GM12864 (cell line): ENCODE data around the gene TSHZ1.

Source experiments
- DNase-seq: peaks from one replicate; pipeline ENCODE4 v3.0.0-alpha.2; 2011; ENCODE audit warnings: low read depth
- H3K4me3 ChIP-seq: 2 replicates; pipeline ENCODE4 v1.5.1; 2011; ENCODE audit warnings: mild to moderate bottlenecking, low read depth, low read length, control low read depth
- TF ChIP-seq, protein P1 (sequence below): IDR thresholded peaks from 2 replicates; pipeline ENCODE4 v1.5.1; 2011; ENCODE audit warnings: low read depth, mild to moderate bottlenecking, moderate library complexity, low read length, control low read depth, inconsistent platforms; ENCODE audit errors: missing control alignments

The TSHZ1 gene

DNA sequence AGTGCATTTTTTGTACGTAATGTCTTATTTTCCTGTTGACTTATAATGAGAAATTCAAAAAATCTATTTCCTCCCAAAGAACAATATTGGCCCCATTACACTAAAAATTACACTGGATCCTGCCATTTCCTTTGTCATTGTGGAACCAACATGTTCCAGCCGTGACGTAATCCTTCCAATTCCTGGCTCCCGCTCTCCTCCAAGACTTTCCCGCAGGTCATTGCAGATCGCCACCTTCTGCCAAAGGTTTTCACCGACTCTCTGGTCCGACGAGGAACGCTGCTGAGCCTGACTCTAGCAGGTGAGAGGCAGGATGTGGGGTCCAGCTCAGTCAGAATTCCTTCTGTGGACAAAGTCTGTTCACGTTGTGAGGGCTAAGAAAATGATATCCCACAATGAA is 39.7 kb upstream of the TSHZ1 start:
- DNase-seq, result no peak
- TF ChIP-seq, protein P1, sequence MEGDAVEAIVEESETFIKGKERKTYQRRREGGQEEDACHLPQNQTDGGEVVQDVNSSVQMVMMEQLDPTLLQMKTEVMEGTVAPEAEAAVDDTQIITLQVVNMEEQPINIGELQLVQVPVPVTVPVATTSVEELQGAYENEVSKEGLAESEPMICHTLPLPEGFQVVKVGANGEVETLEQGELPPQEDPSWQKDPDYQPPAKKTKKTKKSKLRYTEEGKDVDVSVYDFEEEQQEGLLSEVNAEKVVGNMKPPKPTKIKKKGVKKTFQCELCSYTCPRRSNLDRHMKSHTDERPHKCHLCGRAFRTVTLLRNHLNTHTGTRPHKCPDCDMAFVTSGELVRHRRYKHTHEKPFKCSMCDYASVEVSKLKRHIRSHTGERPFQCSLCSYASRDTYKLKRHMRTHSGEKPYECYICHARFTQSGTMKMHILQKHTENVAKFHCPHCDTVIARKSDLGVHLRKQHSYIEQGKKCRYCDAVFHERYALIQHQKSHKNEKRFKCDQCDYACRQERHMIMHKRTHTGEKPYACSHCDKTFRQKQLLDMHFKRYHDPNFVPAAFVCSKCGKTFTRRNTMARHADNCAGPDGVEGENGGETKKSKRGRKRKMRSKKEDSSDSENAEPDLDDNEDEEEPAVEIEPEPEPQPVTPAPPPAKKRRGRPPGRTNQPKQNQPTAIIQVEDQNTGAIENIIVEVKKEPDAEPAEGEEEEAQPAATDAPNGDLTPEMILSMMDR, result no peak
- no peak overlapping the region for H3K4me3 ChIP-seq

DNA sequence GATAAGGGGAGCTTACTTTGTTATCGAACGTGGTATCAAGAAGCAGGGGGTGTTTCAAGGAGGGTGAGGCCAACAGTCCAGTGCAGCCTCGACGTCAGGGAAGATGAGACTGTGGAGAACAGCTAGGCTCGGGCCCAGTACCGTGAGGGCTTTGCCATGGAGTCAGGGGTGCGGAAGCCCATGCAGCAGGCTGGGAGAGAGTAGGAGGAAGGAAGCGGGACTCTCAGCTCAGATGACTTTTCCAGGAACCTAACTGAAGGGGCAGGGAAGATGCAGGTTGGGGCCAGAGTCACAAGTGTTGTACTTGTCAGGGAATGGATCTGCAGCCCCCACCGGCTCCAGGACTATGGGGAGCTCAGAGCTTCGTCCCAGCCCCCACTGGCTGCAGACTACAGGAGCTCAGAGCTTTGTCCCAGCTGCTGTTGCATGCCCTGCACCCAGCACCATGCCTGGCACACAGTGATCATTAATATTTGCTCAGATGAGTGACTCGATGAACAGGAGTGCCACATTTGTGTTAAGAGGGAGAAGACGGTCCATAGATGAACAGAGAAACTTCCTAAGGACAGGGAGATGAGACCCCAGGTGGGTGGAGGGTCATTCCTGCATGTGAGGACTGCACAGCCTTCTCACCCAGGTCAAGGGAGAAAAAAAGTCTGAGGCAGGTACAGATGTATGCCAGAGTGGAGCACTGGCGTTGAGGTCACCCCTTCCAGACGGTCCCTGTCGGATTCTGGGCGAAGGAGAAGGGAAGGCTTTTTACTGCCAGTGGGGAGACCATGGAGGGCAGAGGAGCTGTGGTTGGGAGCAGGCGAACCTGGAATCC is 38.1 kb upstream of the TSHZ1 start:
- TF ChIP-seq, protein P1, result no peak
- DNase-seq, result no peak
- no peak overlapping the region for H3K4me3 ChIP-seq

GRCh38 chr18:75173125-75173432 is 37.5 kb upstream of the TSHZ1 start:
- peak; percentile 47 for DNase-seq
- no peak overlapping the region for H3K4me3 ChIP-seq
- TF ChIP-seq, protein P1, result peak; percentile 58

DNA sequence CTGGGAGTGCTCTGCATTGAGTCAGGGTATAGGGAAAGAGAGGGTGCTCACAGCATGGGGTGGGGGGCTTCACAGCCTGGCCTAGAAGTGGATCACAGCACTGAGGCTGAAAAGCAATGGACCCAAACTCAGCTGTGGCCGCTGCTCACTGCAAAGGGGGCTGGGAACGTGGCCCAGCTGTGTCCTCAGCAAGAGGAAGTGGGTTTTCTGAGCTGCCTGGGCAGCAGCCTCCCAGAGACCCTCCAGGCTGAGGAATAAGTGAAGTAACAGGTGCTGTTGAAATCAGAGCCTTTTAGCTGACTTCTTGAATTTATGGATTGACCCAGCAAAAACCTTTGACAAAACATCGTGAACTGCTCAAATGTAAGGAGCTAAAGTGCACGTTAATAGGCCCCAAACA is 36.9 kb upstream of the TSHZ1 start:
- TF ChIP-seq, protein P1, result no peak
- no peak overlapping the region for H3K4me3 ChIP-seq
- no peak for DNase-seq

- TF ChIP-seq, protein P1, result no peak
- no peak for DNase-seq
- no peak overlapping the region for H3K4me3 ChIP-seq
These were observed 33.7 kb upstream of the TSHZ1 start for GRCh38 chr18:75176849-75177248.

DNA sequence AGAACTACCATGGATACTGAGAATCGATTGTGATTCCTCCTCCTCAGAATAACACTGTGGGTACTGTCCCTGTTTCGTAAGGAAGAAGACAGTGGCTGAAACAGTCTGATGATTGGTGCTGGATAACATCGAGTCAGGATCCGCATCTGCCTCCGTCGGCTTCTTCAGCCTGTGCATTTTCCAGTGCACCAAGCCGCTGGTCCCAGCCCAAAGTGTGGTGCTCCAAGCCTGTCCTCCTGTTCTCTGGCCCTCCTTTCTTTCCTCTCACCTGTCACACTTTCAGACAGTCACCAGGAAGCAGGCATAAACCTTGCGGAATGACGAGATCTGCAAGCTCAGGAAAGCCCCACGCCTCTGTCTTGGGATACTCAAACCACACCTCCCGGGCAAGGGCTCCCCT is 32.2 kb upstream of the TSHZ1 start:
- TF ChIP-seq, protein P1, result no peak
- no peak overlapping the region for H3K4me3 ChIP-seq
- DNase-seq, result no peak
